Measurements from ENCODE around the gene SRC.

SRC gene

DNA sequence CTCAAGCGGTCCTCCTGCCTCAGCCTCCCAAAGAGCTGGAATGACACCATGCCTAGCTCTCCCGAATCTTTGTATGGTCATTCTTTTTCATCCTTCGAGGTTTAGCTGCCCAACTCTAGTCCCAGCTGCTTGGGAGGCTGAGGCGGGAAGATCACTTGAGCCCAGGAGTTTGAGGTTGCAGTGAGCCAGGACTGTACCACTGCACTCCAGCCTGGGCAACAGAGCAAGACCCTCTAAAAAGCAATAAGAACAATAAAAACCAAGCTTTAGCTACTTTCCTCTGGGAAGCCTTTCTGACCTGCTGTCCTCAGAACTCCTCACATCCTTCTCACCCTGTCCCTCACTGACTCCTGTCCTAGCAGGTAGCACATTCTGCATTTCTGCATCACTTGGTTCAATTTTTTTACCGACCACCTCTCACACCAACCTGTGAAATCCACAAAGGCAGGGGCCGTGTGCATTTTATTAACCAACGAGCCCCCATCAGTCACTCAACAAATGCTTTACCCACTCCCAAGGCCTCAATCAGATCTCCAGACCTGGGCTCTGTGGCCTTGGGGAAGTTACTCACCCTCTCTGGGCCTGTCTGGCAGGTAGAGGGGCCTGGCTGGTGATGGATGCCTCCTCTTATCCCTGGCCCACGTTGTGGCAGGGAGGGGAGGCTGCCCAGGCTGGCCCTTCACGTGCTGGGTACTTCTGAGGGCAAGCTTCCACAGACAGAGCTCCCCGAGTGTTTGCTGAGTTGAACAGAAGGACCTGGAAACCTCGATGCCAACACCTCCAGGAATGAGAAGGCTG, 14.7 kb upstream of the SRC start:
- TF ChIP-seq, protein P1, sequence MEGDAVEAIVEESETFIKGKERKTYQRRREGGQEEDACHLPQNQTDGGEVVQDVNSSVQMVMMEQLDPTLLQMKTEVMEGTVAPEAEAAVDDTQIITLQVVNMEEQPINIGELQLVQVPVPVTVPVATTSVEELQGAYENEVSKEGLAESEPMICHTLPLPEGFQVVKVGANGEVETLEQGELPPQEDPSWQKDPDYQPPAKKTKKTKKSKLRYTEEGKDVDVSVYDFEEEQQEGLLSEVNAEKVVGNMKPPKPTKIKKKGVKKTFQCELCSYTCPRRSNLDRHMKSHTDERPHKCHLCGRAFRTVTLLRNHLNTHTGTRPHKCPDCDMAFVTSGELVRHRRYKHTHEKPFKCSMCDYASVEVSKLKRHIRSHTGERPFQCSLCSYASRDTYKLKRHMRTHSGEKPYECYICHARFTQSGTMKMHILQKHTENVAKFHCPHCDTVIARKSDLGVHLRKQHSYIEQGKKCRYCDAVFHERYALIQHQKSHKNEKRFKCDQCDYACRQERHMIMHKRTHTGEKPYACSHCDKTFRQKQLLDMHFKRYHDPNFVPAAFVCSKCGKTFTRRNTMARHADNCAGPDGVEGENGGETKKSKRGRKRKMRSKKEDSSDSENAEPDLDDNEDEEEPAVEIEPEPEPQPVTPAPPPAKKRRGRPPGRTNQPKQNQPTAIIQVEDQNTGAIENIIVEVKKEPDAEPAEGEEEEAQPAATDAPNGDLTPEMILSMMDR (IDR thresholded peaks at IDR 0.05; ENCODE audit: low read depth, low read length), result no peak
- no peak for DNase-seq (ENCODE audit: extremely low read depth, low read depth)

DNA sequence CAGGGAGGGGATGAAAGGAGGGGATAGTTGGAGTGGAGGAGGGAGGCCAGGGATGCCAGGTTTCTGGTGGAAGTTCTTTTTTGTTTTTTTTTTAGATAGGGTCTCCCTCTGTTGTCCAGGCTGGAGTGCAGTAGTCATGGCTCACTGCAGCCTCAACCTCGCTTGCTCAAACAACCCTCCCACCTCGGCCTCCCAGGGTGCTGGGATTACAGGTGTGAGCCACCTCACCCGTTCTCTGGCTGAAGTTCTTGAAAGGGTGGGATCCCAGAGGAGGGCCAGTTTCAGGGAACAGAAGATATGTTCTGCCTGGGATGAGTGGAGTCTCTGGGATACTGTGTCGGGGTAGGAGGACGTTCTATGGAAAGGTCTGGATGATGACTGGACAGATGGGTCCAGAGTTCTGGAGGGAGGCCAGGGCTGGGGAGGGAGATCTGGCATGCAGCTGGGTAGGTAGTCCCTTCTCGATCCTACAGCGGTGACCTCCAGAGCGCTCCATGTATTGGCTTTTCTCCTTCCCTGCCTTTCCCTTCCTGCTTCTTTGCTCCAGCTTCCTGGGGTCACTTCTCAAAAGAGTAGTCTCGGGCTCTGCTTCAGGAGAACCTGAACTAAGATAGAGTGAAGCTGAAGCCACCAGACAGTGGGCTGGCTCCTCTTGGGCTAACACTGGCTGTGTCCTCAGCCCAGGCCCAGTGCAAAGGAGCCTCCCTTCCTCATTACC, 12.7 kb upstream of the SRC start:
- DNase-seq (ENCODE audit: extremely low read depth, low read depth), result no peak
- TF ChIP-seq, protein P1 (IDR thresholded peaks at IDR 0.05; ENCODE audit: low read depth, low read length), result no peak

DNA sequence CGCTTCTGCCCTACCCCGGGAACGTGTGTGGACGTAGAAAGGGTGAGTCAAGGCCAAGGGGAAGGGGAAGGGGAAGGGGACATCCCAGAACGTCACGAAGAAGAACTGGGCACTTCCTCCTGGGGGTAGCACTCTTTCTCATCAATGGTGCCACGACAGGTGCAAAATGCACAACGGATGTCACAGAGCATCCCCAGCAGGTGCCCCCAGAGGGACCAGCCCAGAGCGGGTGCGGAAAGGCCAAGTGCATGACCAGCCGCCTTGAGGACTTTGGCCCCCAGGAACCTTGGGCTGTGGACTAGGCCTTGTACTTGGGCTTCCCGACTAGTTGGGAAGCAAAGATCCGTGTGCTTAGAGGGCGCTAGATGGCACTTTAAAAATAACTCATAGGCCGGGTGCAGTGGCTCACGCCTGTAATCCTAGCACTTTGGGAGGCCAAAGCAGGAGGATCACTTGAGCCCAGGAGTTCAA, 12.1 kb upstream of the SRC start:
- TF ChIP-seq, protein P1 (IDR thresholded peaks at IDR 0.05; ENCODE audit: low read depth, low read length), result no peak
- DNase-seq (ENCODE audit: extremely low read depth, low read depth), result no peak

DNA sequence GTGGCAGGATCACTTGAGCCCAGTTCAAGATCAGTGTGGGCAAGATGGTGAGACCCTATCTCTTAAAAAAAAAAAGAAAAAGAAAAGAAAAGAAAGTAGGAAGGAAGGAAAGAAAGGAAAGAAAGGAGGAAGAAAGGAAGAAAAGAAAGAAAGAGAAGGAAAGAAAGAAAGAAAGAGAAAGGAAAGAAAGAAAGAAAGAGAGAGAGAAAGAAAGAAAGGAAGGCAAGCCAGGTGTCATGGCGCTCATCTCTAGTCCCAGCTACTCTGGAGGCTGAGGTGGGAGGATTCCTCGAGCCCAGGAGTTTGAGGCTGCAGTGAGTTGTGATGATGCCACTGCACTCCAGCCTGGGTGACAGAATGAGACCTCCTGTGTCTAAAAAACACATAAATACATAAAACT, 11.5 kb upstream of the SRC start:
- TF ChIP-seq, protein P1 (IDR thresholded peaks at IDR 0.05; ENCODE audit: low read depth, low read length), result no peak
- no peak for DNase-seq (ENCODE audit: extremely low read depth, low read depth)

DNA sequence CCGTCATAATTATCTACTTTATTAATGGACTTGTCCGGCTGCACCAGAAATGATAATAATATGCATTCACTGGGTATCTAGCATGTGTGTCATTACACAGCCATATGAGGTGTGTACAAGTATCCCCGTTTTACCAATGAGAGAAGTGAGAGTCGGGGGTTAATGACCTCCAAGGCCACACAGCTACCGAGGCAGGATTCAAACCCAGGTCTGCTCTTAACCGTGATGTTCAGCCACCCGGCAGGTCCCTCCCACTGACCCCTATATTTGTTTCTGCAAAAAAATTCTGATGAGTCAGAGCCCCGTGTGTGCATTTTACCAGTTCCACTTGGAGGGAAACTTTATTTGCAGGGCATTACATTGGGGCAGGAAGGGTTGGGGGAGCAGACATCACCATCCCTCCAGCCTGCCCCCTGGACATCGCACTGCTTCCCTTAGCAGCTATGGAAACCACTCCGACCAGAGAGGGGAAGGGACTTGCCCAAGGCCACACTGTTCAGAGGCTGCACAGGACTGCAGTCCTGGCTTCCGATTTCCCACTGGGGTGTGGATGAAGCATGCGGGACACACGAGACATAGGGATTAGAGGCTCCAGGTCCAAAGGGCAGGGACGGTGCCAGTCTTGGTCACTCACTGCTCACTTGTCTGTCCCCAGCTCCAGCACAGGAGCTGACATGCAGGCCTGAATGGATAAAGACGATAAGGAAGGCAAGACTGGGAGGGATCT, 10.1 kb upstream of the SRC start:
- TF ChIP-seq, protein P1 (IDR thresholded peaks at IDR 0.05; ENCODE audit: low read depth, low read length), result no peak
- no peak for DNase-seq (ENCODE audit: extremely low read depth, low read depth)

DNA sequence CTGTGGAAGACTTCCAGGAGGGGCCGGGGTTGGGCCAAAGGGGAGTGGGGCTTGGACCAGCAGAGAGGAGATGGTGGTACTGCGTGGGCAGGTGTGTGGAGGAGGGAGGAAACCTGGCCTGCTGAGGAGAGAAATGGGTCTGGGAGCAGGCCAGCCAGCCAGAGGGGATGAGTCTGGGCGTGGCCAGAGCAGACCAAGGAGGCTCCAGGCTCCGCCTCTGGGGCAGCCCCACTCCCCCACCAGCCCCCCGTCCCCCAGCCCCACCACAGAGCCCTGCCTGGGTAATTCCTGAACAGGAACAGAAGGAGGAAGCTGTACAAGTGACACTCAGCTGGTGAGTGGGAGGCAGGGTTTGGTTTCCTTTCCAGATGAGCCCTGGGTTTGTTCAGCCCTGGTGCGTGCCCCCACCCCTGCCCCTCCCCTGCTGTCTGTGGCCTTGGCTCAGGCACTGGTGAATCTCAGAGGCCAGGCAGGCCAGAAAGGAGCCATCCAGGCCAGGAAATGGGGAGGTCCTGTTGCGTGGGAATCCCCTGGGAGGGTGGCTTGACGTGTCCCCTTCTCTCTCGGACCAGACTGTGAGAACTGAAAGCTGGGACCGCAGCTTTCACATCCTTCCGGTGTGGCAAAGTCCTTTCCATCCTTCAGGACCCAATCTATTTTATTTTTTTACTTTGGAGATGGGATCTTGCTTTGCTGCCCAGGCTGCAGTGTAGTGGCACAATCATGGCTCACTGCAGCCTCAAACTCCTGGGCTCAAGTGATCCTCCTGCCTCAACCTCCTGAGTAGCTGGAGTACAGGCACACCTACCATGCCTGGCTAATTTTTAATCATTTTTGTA, 9.4 kb upstream of the SRC start:
- no peak for DNase-seq (ENCODE audit: extremely low read depth, low read depth)
- TF ChIP-seq, protein P1 (IDR thresholded peaks at IDR 0.05; ENCODE audit: low read depth, low read length), result no peak

All from AG09319 (cell line).